Measurements from ENCODE around the gene ZMYM3.

The ZMYM3 gene

GRCh38 chrX:71253253-71254091 lies 468 bp downstream of the ZMYM3 start:
- peak; percentile 72 for DNase-seq

GRCh38 chrX:71252221-71252620 lies 1.7 kb downstream of the ZMYM3 start:
- no peak overlapping the region for H3K4me3 ChIP-seq (ENCODE audit: low read depth, low read length)
- H3K27me3 ChIP-seq (ENCODE audit: insufficient read depth, low read depth, severe bottlenecking) = peaks cover 7% of the 10 kb centered on the region
- no peak overlapping the region for H3K27ac ChIP-seq
- TF ChIP-seq CTCF (IDR thresholded peaks at IDR 0.05; ENCODE audit: low read depth, low read length) = no peak
- DNase-seq = no peak
- peaks cover 14% of the 10 kb centered on the region for H3K36me3 ChIP-seq
- H3K9me3 ChIP-seq (ENCODE audit: severe bottlenecking) = no peaks in the 10 kb centered on the region

More at GRCh38 chrX:71253253-71254091, 468 bp downstream of the ZMYM3 start:
- peak overlapping the region; percentile 83 for H3K27ac ChIP-seq
- H3K9me3 ChIP-seq (ENCODE audit: severe bottlenecking) = no peaks in the 10 kb centered on the region
- peak; percentile 66 for TF ChIP-seq CTCF (IDR thresholded peaks at IDR 0.05; ENCODE audit: low read depth, low read length)
- H3K36me3 ChIP-seq = peaks cover 6% of the 10 kb centered on the region
- peak overlapping the region; percentile 80 for H3K4me3 ChIP-seq (ENCODE audit: low read depth, low read length)
- H3K27me3 ChIP-seq (ENCODE audit: insufficient read depth, low read depth, severe bottlenecking) = peaks cover 7% of the 10 kb centered on the region

- peaks cover 7% of the 10 kb centered on the region for H3K27me3 ChIP-seq (ENCODE audit: insufficient read depth, low read depth, severe bottlenecking)
- TF ChIP-seq CTCF (IDR thresholded peaks at IDR 0.05; ENCODE audit: low read depth, low read length) = no peak
- no peak for DNase-seq
- H3K27ac ChIP-seq = no peak overlapping the region
- peaks cover 14% of the 10 kb centered on the region for H3K36me3 ChIP-seq
- no peaks in the 10 kb centered on the region for H3K9me3 ChIP-seq (ENCODE audit: severe bottlenecking)
- H3K4me3 ChIP-seq (ENCODE audit: low read depth, low read length) = no peak overlapping the region
Observed at GRCh38 chrX:71251466-71251973, 2.4 kb downstream of the ZMYM3 start.

- H3K9me3 ChIP-seq (ENCODE audit: severe bottlenecking) = no peaks in the 10 kb centered on the region
- no peak for TF ChIP-seq CTCF (IDR thresholded peaks at IDR 0.05; ENCODE audit: low read depth, low read length)
- H3K27me3 ChIP-seq (ENCODE audit: insufficient read depth, low read depth, severe bottlenecking) = peaks cover 7% of the 10 kb centered on the region
- H3K36me3 ChIP-seq = peaks cover 14% of the 10 kb centered on the region
- DNase-seq = no peak
- no peak overlapping the region for H3K4me3 ChIP-seq (ENCODE audit: low read depth, low read length)
- H3K27ac ChIP-seq = no peak overlapping the region
Observed at GRCh38 chrX:71250841-71251240, 3.1 kb downstream of the ZMYM3 start.

- no peak for DNase-seq
- peaks cover 31% of the 10 kb centered on the region for H3K36me3 ChIP-seq
Observed at GRCh38 chrX:71245159-71245558, 8.8 kb downstream of the ZMYM3 start.

More at GRCh38 chrX:71245159-71245558, 8.8 kb downstream of the ZMYM3 start:
- no peaks in the 10 kb centered on the region for H3K9me3 ChIP-seq (ENCODE audit: severe bottlenecking)
- H3K27ac ChIP-seq = no peak overlapping the region
- peaks cover 4% of the 10 kb centered on the region for H3K27me3 ChIP-seq (ENCODE audit: insufficient read depth, low read depth, severe bottlenecking)
- no peak overlapping the region for H3K4me3 ChIP-seq (ENCODE audit: low read depth, low read length)
- no peak for TF ChIP-seq CTCF (IDR thresholded peaks at IDR 0.05; ENCODE audit: low read depth, low read length)
